Measurements from ENCODE around the gene SUSD1. TPM values are rescaled to one million over a fixed set of nuclear protein-coding genes. Genes with fewer than 3 reads are reported as not detected.

The SUSD1 gene
- total RNA-seq, 1 experiment from 2014 or later = 7.4 TPM

- peak overlapping the region; percentile 54 for H3K9ac ChIP-seq (ENCODE audit: low read length)
- no peaks in the 10 kb centered on the region for H3K27me3 ChIP-seq (ENCODE audit: low read length)
- peaks cover 67% of the 10 kb centered on the region for H3K4me1 ChIP-seq (ENCODE audit: insufficient read depth, low read length)
- H3K79me2 ChIP-seq (ENCODE audit: low read length) = peaks cover 6% of the 10 kb centered on the region; the same call in 1 of the 2 replicates
- no peak for ATAC-seq
- BruUV-seq (replicated peaks) = no TSS peak
- CTCF ChIA-PET = interaction anchor here (0.7 kb wide), 1 partner anchor 170 kb away, joined by 3 read pairs; no protein-coding TSS in a partner anchor
- intact Hi-C loops (cut with micrococcal nuclease) = loop anchor here (5.0 kb wide), 2 partner anchors 47 to 172 kb away; partner anchors contain the start of gene UGCG
- peak; percentile 59 for DNase-seq
- TF ChIP-seq CTCF (conservative IDR thresholded peaks at IDR 0.05; ENCODE audit: low read depth, low read length) (no peak), EZH2phosphoT487 (IDR thresholded peaks at IDR 0.05; ENCODE audit: borderline replicate concordance, low read length) (no peak), EZH2 (IDR thresholded peaks at IDR 0.05; ENCODE audit: low read length, unreplicated experiment) (no peak)
- H3K4me2 ChIP-seq (ENCODE audit: low read length) = no peak overlapping the region
- peak overlapping the region; percentile 99 for H3K27ac ChIP-seq (ENCODE audit: low read length)
- no peaks in the 10 kb centered on the region for H3K9me2 ChIP-seq (replicated peaks; ENCODE audit: low read length)
- no peak overlapping the region for H3K4me3 ChIP-seq (ENCODE audit: low read length)
- H3K36me3 ChIP-seq (ENCODE audit: low read depth, low read length) = no peaks in the 10 kb centered on the region
- H3K9me3 ChIP-seq (ENCODE audit: low read length) = no peaks in the 10 kb centered on the region
- H3F3A ChIP-seq (ENCODE audit: low read length, unreplicated experiment) = no peaks in the 10 kb centered on the region
- POLR2A ChIA-PET (ENCODE audit: unreplicated experiment) = no interaction called here
- no peaks in the 10 kb centered on the region for H4K20me1 ChIP-seq (ENCODE audit: low read length)
- no peak overlapping the region for H2AFZ ChIP-seq (ENCODE audit: low read length)
Measured at GRCh38 chr9:112069318-112070169, 105.6 kb downstream of the SUSD1 start.

- Histone ChIP-seq H3K4me3 (ENCODE audit: low read length) (peak overlapping the region; percentile 38), H2AFZ (ENCODE audit: low read length) (peak overlapping the region; percentile 18; the same call in 1 of the 2 replicates), H4K20me1 (ENCODE audit: low read length) (no peaks in the 10 kb centered on the region), H3K9me2 (replicated peaks; ENCODE audit: low read length) (no peaks in the 10 kb centered on the region), H3K79me2 (ENCODE audit: low read length) (peaks cover 6% of the 10 kb centered on the region; the same call in 1 of the 2 replicates), H3K9me3 (ENCODE audit: low read length) (no peaks in the 10 kb centered on the region), H3K9ac (ENCODE audit: low read length) (peak overlapping the region; percentile 76), H3K27ac (ENCODE audit: low read length) (peak overlapping the region; percentile 99), H3K4me1 (ENCODE audit: insufficient read depth, low read length) (peaks cover 56% of the 10 kb centered on the region), H3K4me2 (ENCODE audit: low read length) (peak overlapping the region; percentile 75), H3K27me3 (ENCODE audit: low read length) (no peaks in the 10 kb centered on the region), H3F3A (ENCODE audit: low read length, unreplicated experiment) (peaks cover 4% of the 10 kb centered on the region), H3K36me3 (ENCODE audit: low read depth, low read length) (no peaks in the 10 kb centered on the region)
- BruUV-seq (replicated peaks) = TSS peak; percentile 85
- peak; percentile 87 for ATAC-seq
- DNase-seq = peak; percentile 96
- TF ChIP-seq EZH2phosphoT487 (IDR thresholded peaks at IDR 0.05; ENCODE audit: borderline replicate concordance, low read length) (no peak), CTCF (conservative IDR thresholded peaks at IDR 0.05; ENCODE audit: low read depth, low read length) (no peak), EZH2 (IDR thresholded peaks at IDR 0.05; ENCODE audit: low read length, unreplicated experiment) (no peak)
- intact Hi-C loops (cut with micrococcal nuclease) = loop anchor here (5.0 kb wide), 2 partner anchors 44 to 169 kb away; partner anchors contain the start of gene UGCG
- ChIA-PET CTCF (interaction anchor here (0.5 kb wide), 1 partner anchor 180 kb away, joined by 4 read pairs; no protein-coding TSS in a partner anchor), POLR2A (ENCODE audit: unreplicated experiment) (no interaction called here)
Measured at GRCh38 chr9:112065806-112066606, 109.1 kb downstream of the SUSD1 start.

All from PC-3 (cell line).